H7 (cell line): ENCODE measurements around the gene CEACAM16. TPM values are rescaled to one million over a fixed set of nuclear protein-coding genes. Genes with fewer than 3 reads are reported as not detected.

Source experiments
- DNase-seq: peaks from one replicate; pipeline ENCODE4 v3.0.0; 2012
- H3K27me3 ChIP-seq: 2 replicates; pipeline ENCODE4 v1.6.0; 2011; ENCODE audit warnings: mild to moderate bottlenecking, low read length; ENCODE audit not compliant: control insufficient read depth, insufficient read depth
- H3K36me3 ChIP-seq: replicated peaks from 2 replicates; pipeline ENCODE4 v1.5.1; 2011; ENCODE audit warnings: low read length; ENCODE audit not compliant: control insufficient read depth, insufficient read depth
- H3K4me3 ChIP-seq: 2 replicates; pipeline ENCODE4 v1.5.1; 2011; ENCODE audit warnings: low read depth, mild to moderate bottlenecking, control low read depth, low read length, moderate library complexity; ENCODE audit not compliant: insufficient read depth
- total RNA-seq: library from RNA; depleted of rRNA; stranded (reverse); fragments of >200 nt; shearing (Covaris generic); gene quantifications from 2 replicates; pipeline ENCODE4 v1.2.3, GENCODE V29; 2014

The CEACAM16 gene
- total RNA-seq, 1 experiment from 2014 or later = not detected

DNA sequence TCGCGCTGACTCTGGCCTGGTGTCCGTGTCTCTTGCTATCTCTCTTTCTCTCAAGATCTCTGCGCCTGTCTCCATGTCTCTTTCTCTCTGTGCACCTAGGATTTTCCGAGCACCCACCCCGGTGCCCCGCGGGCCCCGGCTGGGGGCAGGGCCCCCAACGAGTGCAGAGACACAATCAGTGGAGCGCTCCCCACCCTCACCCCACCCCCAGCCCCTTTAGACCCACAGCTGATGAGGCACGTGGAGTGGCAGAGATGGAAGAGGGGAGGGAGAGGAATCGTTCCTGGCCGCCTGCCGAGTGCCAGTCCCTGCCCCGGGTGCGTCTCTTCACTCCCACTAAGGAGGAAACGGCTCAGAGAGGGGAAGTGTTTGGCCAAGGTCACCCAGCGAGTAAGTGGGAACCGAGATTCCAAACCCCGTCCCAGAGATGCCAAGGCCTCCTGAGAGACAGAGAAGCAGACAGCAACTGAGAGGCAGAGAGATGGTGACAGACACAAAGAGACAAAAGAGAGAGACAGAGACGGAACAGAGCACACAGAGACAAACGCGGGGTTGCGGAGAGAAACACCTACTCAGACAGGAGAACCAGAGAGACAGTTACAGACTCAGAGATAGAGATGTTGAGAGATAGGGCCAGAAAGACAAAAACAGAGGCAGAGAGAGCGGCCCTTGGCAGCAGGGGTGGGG lies 48.9 kb downstream of the CEACAM16 start:
- peaks cover 38% of the 10 kb centered on the region for H3K27me3 ChIP-seq
- no peaks in the 10 kb centered on the region for H3K36me3 ChIP-seq
- DNase-seq = peak; percentile 77
- H3K4me3 ChIP-seq = peak overlapping the region; percentile 74

DNA sequence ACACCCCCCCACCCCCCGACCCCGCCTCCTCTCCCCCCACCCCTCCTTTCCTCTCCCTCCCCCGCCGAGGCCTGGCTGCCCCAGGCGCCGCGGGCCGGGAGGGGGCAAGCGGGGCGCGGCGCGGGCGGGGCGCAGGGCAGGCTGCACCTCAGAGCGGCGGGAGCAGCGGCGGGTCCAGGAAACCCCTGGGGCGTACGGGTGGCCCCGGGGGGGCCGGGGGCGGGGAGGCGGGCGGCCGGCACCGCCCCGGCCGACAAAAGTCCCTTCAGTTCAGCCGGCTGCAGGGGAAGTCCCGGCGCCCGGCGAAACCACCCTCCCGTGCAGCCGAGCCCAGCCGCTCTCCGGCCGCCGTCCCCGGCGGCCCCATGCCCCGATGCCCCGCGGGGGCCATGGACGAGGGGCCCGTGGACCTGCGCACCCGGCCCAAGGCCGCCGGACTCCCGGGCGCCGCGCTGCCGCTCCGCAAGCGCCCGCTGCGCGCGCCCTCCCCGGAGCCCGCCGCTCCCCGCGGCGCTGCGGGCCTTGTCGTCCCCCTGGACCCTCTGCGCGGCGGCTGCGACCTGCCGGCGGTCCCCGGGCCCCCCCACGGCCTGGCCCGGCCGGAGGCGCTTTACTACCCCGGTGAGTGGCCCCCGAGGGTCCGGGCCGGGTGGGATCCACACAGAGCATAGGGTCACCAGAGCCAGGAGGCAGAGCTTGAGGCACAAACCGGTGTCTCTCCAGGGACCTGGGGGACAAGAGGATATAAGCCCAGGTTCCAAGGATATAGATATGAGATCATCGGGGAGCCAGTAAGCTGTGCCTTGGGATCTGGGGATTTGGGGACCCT lies 49.7 kb downstream of the CEACAM16 start, which contains the start of gene BCL3:
BCL3 (plus strand) TSS at position 283 of the 829 bp plus-strand sequence; CDS start at position 366, 83 bp downstream.
- peak within 1 kb of the TSS; percentile 74 for H3K4me3 ChIP-seq
- H3K27me3 ChIP-seq = peaks cover 38% of the 10 kb centered on the region
- DNase-seq = peak; percentile 87
- no peaks in the 10 kb centered on the region for H3K36me3 ChIP-seq

DNA sequence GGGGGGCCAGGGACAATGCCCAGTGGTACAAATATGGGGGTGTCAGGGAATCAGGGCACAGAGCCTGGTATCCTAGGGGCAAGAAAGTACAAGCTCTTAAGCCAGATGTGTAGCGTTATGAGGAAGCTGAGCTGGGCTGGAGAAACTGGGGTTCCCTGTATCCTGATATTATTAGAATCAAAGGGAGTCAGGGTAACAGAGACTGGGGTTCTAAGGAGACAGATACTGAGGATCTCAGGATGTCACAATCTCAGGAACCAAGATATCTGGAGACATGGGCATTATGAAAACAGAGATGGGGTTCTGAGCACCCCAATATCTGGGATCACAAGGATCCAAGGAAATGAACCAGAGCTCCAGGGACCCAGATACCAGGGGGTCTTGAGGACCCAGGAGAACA lies 50.3 kb downstream of the CEACAM16 start:
- Histone ChIP-seq H3K36me3 (no peaks in the 10 kb centered on the region), H3K4me3 (peak overlapping the region; percentile 46), H3K27me3 (peaks cover 40% of the 10 kb centered on the region)
- DNase-seq = no peak

DNA sequence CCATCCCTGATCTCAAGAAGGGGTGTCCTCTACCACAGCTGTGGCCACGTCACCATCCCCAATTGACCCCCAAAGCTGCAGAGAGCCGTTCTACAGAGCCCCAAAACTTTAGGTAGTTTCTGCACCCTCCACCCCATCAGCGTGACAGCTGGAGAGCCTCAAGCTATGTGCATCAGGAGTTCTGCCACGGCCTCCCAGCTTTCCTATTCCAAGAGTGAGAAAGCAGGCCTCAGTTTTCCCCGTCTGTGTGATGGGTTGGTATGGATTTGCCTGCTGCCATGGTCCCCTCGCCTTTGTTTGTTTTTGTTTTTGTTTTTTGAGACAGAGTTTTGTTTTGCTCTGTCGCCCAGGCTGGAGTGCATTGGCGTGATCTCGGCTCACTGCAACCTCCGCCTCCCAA lies 51.0 kb downstream of the CEACAM16 start:
- no peak for DNase-seq
- Histone ChIP-seq H3K27me3 (peaks cover 43% of the 10 kb centered on the region), H3K36me3 (no peaks in the 10 kb centered on the region), H3K4me3 (no peak overlapping the region)

- DNase-seq = no peak
- H3K27me3 ChIP-seq = peaks cover 49% of the 10 kb centered on the region
- no peak overlapping the region for H3K4me3 ChIP-seq
- H3K36me3 ChIP-seq = no peaks in the 10 kb centered on the region
These were observed 53.3 kb downstream of the CEACAM16 start for GRCh38 chr19:44752123-44752815.

- Histone ChIP-seq H3K27me3 (peaks cover 55% of the 10 kb centered on the region), H3K36me3 (no peaks in the 10 kb centered on the region), H3K4me3 (peak overlapping the region; percentile 56)
- DNase-seq = peak; percentile 94
These were observed 54.1 kb downstream of the CEACAM16 start for GRCh38 chr19:44752816-44753625.

GRCh38 chr19:44753626-44753931 lies 54.6 kb downstream of the CEACAM16 start:
- H3K36me3 ChIP-seq = no peaks in the 10 kb centered on the region
- no peak for DNase-seq
- peaks cover 55% of the 10 kb centered on the region for H3K27me3 ChIP-seq
- H3K4me3 ChIP-seq = peak overlapping the region; percentile 56

DNA sequence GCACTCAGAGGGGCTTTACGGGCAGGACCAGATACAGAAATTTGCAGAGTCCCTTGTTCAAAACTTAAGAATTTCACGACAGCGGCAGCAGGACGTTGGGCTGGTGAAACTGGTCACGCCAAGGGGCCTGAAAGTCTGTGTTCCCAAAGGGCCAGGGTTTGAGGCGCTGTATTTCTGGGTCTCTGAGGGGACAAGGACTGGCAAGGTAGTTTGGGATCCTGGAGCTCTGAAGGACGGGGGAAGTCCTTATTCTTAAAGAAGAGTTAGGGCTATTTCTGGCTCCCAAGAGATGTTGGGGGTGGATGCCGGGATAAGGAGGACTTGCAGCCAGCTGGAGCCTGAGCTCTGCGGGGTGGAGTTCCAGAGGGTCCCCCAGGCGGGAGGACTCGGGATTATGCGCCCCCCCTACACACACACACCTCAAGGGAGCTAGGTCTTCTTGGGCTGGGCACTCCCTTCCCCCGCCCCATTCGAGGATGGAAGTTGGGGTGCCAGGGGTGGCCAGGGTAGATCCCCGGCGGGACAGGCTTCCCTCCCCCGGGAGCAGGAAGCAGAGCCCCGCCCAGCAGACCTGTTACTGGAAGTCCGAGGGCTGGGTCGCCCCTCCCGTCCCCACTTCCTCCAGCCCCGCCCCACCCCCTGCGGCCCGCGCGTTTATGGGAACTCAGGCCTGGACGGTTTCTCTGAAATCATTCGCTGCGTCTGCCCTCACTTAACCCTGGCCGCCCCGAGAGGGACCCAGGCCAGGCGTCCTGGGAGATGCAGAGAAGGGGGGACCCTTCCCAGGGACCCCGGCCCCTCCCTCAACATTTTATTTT lies 55.2 kb downstream of the CEACAM16 start:
- Histone ChIP-seq H3K36me3 (no peaks in the 10 kb centered on the region), H3K27me3 (peaks cover 51% of the 10 kb centered on the region), H3K4me3 (peak overlapping the region; percentile 56)
- peak; percentile 92 for DNase-seq

GRCh38 chr19:44754750-44755080 lies 55.8 kb downstream of the CEACAM16 start:
- H3K27me3 ChIP-seq = peaks cover 45% of the 10 kb centered on the region
- peak; percentile 53 for DNase-seq

GRCh38 chr19:44755219-44755618 lies 56.3 kb downstream of the CEACAM16 start:
- peak; percentile 32 for DNase-seq
- Histone ChIP-seq H3K27me3 (peaks cover 42% of the 10 kb centered on the region), H3K4me3 (no peak overlapping the region), H3K36me3 (no peaks in the 10 kb centered on the region)

More at GRCh38 chr19:44754750-44755080, 55.8 kb downstream of the CEACAM16 start:
- H3K36me3 ChIP-seq = no peaks in the 10 kb centered on the region
- H3K4me3 ChIP-seq = peak overlapping the region; percentile 56

DNA sequence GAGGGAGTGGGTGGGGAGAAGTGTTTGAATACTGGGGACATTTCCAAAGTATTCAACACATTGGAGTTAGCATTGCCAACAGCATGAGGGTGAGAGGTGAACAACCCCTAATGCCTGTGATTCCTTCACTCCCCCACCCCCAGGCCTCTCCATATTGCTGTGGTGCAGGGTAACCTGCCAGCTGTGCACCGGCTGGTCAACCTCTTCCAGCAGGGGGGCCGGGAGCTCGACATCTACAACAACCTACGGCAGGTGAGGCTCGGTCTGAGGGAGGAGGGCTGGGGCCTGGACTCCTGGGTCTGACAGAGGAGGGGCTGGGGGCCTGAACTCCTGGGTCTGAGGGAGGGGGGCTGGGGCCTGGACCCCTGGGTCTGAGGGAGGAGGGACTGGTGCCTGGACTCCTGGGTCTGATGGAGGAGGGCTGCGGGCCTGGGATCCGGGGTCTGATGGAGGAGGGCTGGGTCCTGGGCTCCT lies 57.2 kb downstream of the CEACAM16 start:
- Histone ChIP-seq H3K27me3 (peaks cover 37% of the 10 kb centered on the region), H3K36me3 (no peaks in the 10 kb centered on the region), H3K4me3 (no peak overlapping the region)
- DNase-seq = peak; percentile 58

DNA sequence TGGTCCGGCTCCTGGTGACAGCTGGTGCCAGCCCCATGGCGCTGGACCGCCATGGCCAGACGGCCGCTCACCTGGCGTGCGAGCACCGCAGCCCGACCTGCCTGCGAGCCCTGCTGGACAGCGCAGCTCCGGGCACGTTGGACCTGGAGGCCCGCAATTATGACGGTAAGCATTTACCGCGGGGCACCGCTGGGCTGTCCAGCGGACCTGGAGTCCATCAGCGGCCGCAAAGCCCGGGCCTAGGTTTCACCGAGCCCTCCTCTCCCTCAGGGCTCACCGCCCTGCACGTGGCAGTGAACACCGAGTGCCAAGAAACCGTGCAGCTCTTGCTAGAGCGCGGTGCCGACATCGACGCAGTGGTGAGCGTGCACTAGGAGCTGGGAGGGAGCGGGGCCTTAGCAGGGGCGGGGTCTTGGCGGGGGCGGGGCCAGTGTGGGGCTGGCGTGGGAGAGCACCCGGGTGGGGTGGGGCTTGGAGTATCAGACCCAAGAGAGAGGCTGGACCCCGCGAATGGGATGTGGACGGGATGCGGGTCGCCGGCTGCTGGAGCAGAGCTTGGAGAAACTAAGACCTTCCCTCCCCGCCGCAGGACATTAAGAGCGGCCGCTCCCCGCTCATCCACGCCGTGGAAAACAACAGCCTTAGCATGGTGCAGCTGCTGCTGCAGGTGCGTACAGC lies 58.2 kb downstream of the CEACAM16 start:
- peak; percentile 87 for DNase-seq
- no peaks in the 10 kb centered on the region for H3K36me3 ChIP-seq
- H3K27me3 ChIP-seq = peaks cover 36% of the 10 kb centered on the region
- H3K4me3 ChIP-seq = peak overlapping the region; percentile 53
